ENCODE measurements around the gene PRR29.

The PRR29 gene

DNA sequence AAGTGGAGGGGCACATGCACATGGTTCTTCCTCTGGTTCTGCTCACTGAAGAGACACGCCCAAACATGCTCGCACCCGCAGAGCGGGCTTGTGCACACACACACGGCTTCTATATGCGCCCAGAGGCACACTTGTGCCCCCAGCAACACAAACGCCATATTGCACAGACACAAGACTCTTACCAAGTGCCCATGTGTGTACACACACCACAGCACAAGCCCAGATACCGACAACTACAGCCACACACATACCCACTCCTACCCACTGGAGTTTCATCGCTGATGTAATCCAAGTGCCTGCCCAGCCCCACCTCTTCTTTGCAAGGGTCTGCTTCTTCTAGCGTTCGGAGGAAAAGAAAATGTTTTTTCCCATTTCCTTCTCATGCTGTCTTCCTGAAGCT, 6.5 kb upstream of the PRR29 start:
- H3K27ac ChIP-seq, result no peak overlapping the region
- TF ChIP-seq, protein P1, sequence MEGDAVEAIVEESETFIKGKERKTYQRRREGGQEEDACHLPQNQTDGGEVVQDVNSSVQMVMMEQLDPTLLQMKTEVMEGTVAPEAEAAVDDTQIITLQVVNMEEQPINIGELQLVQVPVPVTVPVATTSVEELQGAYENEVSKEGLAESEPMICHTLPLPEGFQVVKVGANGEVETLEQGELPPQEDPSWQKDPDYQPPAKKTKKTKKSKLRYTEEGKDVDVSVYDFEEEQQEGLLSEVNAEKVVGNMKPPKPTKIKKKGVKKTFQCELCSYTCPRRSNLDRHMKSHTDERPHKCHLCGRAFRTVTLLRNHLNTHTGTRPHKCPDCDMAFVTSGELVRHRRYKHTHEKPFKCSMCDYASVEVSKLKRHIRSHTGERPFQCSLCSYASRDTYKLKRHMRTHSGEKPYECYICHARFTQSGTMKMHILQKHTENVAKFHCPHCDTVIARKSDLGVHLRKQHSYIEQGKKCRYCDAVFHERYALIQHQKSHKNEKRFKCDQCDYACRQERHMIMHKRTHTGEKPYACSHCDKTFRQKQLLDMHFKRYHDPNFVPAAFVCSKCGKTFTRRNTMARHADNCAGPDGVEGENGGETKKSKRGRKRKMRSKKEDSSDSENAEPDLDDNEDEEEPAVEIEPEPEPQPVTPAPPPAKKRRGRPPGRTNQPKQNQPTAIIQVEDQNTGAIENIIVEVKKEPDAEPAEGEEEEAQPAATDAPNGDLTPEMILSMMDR (conservative IDR thresholded peaks at IDR 0.05), result no peak
- TF ChIP-seq ZFX (IDR thresholded peaks at IDR 0.05), result no peak

DNA sequence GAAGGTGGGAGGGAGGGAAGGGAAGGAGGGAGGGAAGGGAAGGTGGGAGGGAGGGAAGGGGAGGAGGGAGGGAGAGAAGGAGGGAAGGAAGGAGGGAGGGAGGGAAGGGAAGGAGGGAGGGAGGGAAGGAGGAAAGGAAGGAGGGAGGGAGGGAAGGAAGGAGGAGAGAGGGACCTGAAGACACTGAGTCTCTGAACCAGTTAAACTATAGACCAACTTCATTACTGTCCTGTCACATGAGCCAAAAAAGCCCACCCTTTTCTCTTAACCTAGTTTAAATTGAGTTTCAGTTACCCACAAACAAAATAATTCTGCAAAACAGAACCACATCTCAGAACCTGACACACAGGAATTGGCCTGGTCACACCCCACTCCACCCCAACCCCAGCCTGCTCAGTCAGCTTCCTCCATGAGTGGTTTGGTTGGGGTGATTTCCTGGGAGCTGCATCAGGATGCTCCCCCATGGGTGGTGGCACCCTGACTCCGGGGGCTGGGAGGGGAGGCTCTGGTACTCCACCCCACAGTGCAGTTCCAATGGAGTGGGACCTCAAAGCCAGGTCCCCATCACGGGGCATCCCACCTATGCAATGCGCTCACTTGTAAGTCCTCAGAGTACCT, 4.7 kb upstream of the PRR29 start:
- TF ChIP-seq ZFX (IDR thresholded peaks at IDR 0.05), result no peak
- TF ChIP-seq, protein P1 (conservative IDR thresholded peaks at IDR 0.05), result no peak
- no peak overlapping the region for H3K27ac ChIP-seq

DNA sequence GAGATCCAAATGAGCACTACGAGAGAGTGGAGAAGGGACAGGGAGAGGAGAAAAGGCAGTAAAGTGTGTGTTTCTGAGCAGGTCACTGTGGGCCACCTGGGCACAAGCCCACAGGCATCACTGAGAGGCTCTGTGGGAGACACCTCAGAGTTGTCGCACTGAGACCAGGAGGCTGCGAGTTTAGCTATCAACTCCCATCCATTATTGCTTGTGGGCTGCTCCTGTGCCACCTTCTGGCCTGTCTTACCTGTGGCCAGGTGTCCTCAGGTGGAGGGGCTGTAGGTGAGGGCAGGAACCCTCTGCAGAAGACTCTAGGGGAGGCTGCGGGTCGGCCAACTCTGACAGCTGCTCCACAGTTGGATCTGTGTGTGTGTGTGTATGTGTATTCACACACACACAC, 2.5 kb upstream of the PRR29 start:
- no peak overlapping the region for H3K27ac ChIP-seq
- TF ChIP-seq, protein P1 (conservative IDR thresholded peaks at IDR 0.05), result no peak
- no peak for TF ChIP-seq ZFX (IDR thresholded peaks at IDR 0.05)

DNA sequence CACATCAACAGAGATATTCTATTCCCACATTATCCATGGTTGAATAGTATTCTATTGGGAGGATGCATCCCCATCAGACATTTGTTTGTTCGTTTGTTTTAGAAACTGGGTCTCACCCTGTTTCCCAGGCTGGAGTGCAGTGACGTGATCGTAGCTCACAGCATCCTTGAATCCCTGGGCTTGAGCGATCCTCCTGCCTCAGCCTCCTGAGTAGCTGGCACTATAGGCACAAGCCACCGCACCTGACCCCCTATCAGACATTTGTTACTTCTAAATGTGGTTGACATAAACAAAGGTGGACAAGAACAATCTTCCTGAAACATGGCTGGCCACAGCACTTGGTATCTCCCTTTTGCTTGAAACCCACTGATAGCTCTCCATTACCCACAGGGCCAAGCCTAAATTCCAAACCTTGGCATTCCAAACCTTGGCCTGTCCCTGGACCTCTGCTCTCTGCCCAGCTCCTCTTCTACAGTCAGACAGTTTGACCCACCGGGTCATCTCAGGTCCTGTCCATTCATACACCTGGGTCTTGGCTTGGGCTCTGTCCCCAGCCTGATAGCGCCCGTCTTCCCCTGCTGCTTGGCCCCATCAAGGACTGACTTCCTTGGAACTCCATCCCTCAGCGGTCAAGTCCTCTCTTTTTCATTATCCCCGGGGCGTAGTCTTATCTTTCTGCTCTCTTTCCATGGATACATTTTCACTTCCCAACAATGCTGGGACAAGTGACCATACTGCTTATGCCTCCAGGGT, 1.5 kb upstream of the PRR29 start:
- TF ChIP-seq, protein P1 (conservative IDR thresholded peaks at IDR 0.05), result no peak
- no peak overlapping the region for H3K27ac ChIP-seq

DNA sequence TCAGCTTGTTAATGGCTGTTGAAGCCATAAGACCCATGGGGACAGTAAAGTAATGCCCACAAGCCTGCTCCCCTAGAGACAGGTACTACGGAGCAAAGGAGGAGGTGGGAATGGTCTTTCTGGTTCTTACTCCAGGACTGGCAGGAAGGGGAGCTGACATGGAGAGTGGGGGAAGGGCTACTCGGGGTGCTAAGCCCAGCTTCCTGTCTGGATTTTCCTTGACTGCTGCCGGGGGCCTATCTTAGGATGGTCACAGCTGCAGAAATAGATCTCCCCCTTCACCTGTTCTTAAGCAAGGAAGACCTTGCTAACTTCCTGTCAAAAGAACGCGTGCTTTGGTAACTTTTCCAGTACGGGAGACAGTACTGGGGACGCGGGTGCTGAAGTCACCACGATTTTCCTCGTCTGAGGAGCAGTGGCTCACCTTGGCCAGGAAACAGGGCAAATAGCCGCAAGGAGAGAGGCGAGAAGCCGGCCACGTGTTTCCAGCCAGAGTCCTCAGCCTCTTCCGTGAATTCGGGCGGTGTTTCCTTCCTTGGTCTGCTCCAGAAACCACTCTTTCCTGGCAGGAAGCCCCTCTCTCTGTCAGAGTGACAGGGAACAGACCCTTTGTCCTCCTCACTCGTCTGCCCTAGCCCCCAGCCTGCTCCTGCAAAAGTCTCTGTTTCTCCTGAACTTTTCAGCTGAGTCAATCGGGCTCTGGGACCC, 656 bp upstream of the PRR29 start:
- H3K27ac ChIP-seq, result no peak overlapping the region
- TF ChIP-seq ZFX (IDR thresholded peaks at IDR 0.05), result no peak
- TF ChIP-seq, protein P1 (conservative IDR thresholded peaks at IDR 0.05), result no peak

DNA sequence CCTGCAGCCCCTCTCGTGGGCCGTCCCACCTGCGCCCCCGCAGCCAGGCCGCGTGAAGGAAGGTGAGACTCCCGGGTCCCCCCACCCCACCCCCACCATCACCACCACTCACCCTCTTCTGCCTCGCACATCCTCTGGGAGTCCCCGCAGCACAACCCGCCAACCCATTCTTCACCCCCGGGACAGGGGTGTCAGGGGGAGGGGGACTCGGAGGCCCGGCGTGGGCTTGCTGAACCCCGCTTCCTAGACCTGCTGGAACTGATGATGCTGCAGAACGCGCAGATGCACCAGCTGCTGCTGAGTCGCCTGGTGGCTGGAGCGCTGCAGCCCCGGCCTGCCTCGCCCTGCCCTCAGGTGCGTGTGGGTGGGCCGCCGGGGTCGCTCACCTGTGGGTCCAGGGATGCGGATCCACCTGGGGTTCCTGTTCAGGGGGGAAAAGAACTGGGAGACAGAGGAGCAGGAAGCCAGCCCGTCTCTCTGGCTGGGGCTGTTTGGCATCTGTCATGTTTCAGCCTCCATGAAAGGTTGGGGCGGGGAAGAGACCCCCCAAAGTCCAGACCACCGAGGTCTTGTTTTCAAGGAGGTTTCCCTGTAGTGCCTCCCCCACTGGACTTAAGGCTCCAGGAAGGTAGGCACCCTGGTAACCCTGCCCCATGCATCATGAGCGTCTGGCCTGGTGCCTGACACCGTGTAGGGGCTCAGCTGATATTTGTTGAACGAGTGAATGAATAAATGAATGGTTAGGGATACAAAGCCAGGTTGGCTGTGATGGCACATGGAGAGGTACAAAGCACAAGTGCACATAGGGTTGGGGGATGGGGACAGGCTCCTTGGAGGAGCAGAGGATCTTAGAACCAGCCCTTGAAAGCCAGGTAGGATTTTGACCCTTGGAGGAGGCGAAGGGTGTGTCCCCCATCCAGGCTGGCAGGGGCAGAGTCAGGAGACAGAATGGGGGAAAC, 849 bp downstream of the PRR29 start:
- TF ChIP-seq, protein P1 (conservative IDR thresholded peaks at IDR 0.05), result no peak
- TF ChIP-seq ZFX (IDR thresholded peaks at IDR 0.05), result no peak
- H3K27ac ChIP-seq, result no peak overlapping the region

Data from C4-2B (cell line).